ENCODE data around the gene CAPN11.

The CAPN11 gene

DNA sequence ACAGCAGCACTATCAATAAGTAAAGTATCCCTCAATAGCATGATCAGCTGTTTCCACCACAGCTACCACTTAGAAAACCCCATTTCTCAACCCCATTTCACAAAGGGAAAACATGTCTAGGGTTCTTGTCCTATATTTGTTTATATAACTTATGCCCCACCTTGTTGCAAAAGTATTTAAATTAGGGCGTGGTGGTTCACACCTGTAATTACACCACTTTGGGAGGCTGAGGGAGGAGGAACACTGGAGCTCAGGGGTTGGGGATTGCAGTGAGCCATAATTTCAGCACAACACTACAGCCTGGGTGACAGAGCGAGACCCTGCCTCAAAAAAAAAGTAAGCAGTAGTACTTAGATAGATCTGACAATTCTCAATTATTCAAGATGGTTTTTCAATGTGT lies 35.1 kb upstream of the CAPN11 start:
- no peak overlapping the region for H3K4me3 ChIP-seq (ENCODE audit: low read depth, low read length)
- in situ Hi-C loops (cut with HindIII; ENCODE audit: low sequenced_read_pairs), result no loop called here
- TF ChIP-seq CTCF (IDR thresholded peaks at IDR 0.05; ENCODE audit: low read depth, low read length), result no peak
- no peak for DNase-seq (ENCODE audit: low read depth, low spot score)

- in situ Hi-C loops (cut with HindIII; ENCODE audit: low sequenced_read_pairs), result no loop called here
- peak; percentile 80 for DNase-seq (ENCODE audit: low read depth, low spot score)
- peak overlapping the region; percentile 81 for H3K4me3 ChIP-seq (ENCODE audit: low read depth, low read length)
- no peak for TF ChIP-seq CTCF (IDR thresholded peaks at IDR 0.05; ENCODE audit: low read depth, low read length)
Observed at GRCh38 chr6:44126320-44127149, 32.1 kb upstream of the CAPN11 start.

DNA sequence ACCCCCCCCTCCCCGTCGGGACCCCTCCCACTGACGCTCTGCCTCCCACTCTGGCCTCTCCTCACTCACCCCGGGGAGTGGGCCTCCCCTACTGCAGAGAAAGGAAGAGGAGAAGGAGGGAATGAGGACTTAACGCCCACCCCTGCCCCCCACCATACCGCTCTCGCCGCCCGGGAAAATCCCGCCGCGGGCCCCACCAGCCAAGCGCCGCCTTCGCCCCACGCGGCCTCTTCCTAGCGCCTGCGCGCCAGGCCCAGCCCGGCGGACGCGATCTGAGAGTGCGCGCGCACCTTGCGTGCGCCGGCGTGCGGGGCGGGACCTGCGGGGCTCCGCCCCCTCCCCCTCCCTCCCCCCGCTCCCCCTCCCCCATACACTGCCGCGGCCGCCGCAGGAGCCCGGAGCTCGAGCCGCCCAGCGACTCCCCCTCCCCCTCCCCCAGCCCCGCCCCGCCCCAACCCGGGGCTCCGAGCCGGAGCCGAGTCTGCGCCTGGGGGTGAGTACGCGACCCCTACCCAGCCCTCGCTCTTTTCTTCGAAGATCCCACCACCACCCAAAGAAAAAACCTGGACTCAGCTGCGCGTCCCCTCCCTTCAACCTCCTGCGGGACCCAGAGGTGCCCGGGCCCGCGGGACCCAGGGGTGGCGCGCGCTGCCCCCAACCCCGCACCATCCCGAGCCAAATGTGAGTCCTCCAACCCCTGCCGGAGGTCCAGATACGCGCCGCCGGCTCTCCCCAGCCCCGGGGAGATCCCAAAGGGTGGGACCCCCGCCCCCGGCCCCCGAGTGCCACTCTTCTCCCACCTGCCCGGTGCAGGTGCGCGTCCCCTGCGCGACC lies 31.2 kb upstream of the CAPN11 start, which contains the start of the genes MRPL14 and TMEM63B:
Gene MRPL14 (minus strand): TSS at position 267 of the 834 bp plus-strand sequence. CDS start 10,841 bp downstream, outside the sequence.
Gene TMEM63B (plus strand): TSS at position 369 of the 834 bp plus-strand sequence. CDS start 7,031 bp downstream, outside the sequence.
- DNase-seq (ENCODE audit: low read depth, low spot score), result peak; percentile 87
- in situ Hi-C loops (cut with HindIII; ENCODE audit: low sequenced_read_pairs), result no loop called here
- no peak for TF ChIP-seq CTCF (IDR thresholded peaks at IDR 0.05; ENCODE audit: low read depth, low read length)
- peak within 1 kb of the TSS; percentile 86 for H3K4me3 ChIP-seq (ENCODE audit: low read depth, low read length)

- in situ Hi-C loops (cut with HindIII; ENCODE audit: low sequenced_read_pairs), result no loop called here
- no peak for TF ChIP-seq CTCF (IDR thresholded peaks at IDR 0.05; ENCODE audit: low read depth, low read length)
- H3K4me3 ChIP-seq (ENCODE audit: low read depth, low read length), result peak overlapping the region; percentile 86
- DNase-seq (ENCODE audit: low read depth, low spot score), result no peak
Observed at GRCh38 chr6:44128020-44128917, 30.4 kb upstream of the CAPN11 start.

DNA sequence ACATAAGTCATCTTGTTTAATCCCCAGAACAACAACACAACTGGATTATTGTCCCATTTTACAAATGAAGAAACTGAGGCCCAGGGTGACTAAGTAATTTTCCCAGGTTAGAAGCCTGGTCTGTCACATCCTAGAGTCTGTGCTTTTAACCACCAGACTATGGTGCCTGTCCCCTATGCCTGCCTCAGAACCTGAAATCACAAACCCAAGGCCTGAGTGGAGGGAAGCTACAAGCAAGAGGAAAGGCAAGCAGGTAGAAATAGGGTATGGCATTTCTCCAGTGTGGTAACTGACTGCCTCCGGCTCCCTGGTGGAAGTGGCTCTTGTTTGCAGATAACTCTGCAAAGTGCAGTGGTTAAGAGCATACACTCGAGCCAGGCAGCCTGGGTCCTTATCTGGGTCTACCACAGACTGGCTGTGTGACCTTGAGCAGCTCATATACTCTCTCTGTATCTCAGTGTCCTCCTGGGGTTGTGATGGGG lies 28.7 kb upstream of the CAPN11 start:
- in situ Hi-C loops (cut with HindIII; ENCODE audit: low sequenced_read_pairs), result no loop called here
- no peak for TF ChIP-seq CTCF (IDR thresholded peaks at IDR 0.05; ENCODE audit: low read depth, low read length)
- no peak for DNase-seq (ENCODE audit: low read depth, low spot score)

More for the DNA sequence above, 28.7 kb upstream of the CAPN11 start:
- H3K4me3 ChIP-seq (ENCODE audit: low read depth, low read length), result no peak overlapping the region

Measured in astrocyte of the spinal cord (primary cell).